ENCODE measurements around the gene GPR6.

GPR6 gene

DNA sequence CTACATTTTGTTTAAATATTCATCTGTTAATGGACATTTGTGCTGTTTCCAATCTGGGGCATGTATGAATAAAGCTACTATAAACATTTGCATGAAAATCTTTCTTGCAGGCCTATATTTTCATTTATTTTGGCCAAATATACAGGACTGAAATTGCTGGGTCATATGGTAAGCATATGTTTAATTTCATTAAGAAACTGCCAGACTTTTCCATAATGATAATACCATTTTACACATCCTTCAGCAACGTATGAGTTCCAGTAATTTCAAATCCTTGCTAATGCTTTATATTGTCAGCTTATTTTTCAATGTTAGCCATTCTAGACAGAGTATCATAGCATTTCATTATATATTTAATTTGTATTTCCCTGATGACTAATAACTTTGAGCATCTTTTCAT, 51.0 kb downstream of the GPR6 start:
- TF ChIP-seq GATA2 (IDR thresholded peaks at IDR 0.05; ENCODE audit: low read depth, low read length) (no peak), GATA3 (IDR thresholded peaks at IDR 0.05; ENCODE audit: low read depth, low read length) (no peak)

Measured in SH-SY5Y (cell line).